22Rv1 (cell line): ENCODE results near the gene GOLGA8S.

Experiments
- ZFX ChIP-seq: fragments of 450-650 bp; IDR thresholded peaks from 2 replicates; pipeline ENCODE4 v1.6.1; 2017; ENCODE audit warnings: antibody characterized with exemption, borderline replicate concordance
- TF ChIP-seq, protein P1 (sequence below): fragments of 450-650 bp; IDR thresholded peaks from 2 replicates; pipeline ENCODE4 v1.5.1; 2017; ENCODE audit warnings: mild to moderate bottlenecking

DNA sequence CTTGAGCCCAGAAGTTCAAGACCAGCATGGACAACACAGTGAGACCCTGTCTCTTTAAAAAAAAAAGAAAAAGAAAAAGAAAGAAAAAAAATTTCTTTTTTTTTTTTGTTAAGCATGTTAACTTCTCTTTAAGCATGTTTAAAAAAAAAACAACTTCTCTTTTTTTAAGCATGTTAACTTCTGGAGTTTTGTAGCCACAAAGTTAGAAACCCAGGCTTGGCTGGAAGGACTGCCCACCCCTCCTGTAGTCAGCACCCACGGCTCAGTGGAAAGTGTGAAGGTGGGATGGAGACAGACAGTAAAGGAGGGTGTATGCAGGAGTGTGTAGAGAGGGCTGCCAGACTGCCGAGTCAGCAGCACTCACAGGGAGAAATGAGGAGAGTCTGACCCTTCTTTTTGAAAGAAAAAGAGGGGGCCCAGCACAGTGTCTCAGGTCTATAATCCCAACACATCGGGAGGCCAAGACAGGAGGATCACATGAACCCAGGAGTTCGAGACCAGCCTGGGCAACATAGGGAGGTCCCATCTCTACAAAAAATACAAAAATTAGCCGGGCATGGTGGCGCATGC lies 33.2 kb downstream of the GOLGA8S start:
- TF ChIP-seq, protein P1, sequence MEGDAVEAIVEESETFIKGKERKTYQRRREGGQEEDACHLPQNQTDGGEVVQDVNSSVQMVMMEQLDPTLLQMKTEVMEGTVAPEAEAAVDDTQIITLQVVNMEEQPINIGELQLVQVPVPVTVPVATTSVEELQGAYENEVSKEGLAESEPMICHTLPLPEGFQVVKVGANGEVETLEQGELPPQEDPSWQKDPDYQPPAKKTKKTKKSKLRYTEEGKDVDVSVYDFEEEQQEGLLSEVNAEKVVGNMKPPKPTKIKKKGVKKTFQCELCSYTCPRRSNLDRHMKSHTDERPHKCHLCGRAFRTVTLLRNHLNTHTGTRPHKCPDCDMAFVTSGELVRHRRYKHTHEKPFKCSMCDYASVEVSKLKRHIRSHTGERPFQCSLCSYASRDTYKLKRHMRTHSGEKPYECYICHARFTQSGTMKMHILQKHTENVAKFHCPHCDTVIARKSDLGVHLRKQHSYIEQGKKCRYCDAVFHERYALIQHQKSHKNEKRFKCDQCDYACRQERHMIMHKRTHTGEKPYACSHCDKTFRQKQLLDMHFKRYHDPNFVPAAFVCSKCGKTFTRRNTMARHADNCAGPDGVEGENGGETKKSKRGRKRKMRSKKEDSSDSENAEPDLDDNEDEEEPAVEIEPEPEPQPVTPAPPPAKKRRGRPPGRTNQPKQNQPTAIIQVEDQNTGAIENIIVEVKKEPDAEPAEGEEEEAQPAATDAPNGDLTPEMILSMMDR = no peak
- TF ChIP-seq ZFX = no peak
